ENCODE data around the gene ASPSCR1. TPM values are rescaled to one million over a fixed set of nuclear protein-coding genes. Genes with fewer than 3 reads are reported as not detected.

Gene ASPSCR1
- total and polyA plus RNA-seq, 2 of the 13 experiments (the other 11 are each of a cell fraction or from before 2014, with no cell fraction given): 274 to 314 TPM

- TF ChIP-seq ETS1 (CRISPR knock-in tag; IDR thresholded peaks at IDR 0.05) (no peak), ADNP (CRISPR knock-in tag; IDR thresholded peaks at IDR 0.05) (no peak), ZNF589 (CRISPR knock-in tag; conservative IDR thresholded peaks at IDR 0.05) (peak; percentile 56; the same call in 1 of the 2 replicates), ZBTB3 (CRISPR knock-in tag; IDR thresholded peaks at IDR 0.05; ENCODE audit: borderline replicate concordance, low read depth) (no peak; the same call in 1 of the 2 replicates), NR2F1 (CRISPR knock-in tag; IDR thresholded peaks at IDR 0.05) (no peak), SKIL (CRISPR knock-in tag; IDR thresholded peaks at IDR 0.05; ENCODE audit: borderline replicate concordance) (no peak), POLR2G (IDR thresholded peaks at IDR 0.05; ENCODE audit: low read depth, low read length) (peak; percentile 38), ZNF430 (CRISPR knock-in tag; IDR thresholded peaks at IDR 0.05) (peak; percentile 60; the same call in 1 of the 2 replicates), CTCF (CRISPR knock-in tag; IDR thresholded peaks at IDR 0.05) (no peak), ELF4 (CRISPR knock-in tag; IDR thresholded peaks at IDR 0.05; ENCODE audit: borderline replicate concordance) (no peak; the same call in 1 of the 2 replicates), DMAP1 (CRISPR knock-in tag; IDR thresholded peaks at IDR 0.05) (no peak; the same call in 1 of the 2 replicates), AGO2 (optimal IDR thresholded peaks at IDR 0.05; ENCODE audit: low read depth, low read length) (peak; percentile 99), HNRNPUL1 (IDR thresholded peaks at IDR 0.05; ENCODE audit: low read depth, low read length) (no peak), PRDM15 (CRISPR knock-in tag; IDR thresholded peaks at IDR 0.05) (no peak), ZBTB42 (CRISPR knock-in tag; IDR thresholded peaks at IDR 0.05) (no peak), SMAD1 (CRISPR knock-in tag; IDR thresholded peaks at IDR 0.05; ENCODE audit: borderline replicate concordance, low read depth) (0 out of 2 replicates have a peak, but pooled peaks have one; percentile 4), ZFP41 (CRISPR knock-in tag; IDR thresholded peaks at IDR 0.05; ENCODE audit: borderline replicate concordance) (0 out of 2 replicates have a peak, but pooled peaks have one; percentile 32), E2F5 (CRISPR knock-in tag; conservative IDR thresholded peaks at IDR 0.05) (peak; percentile 1; the same call in 1 of the 2 replicates)
These were observed 46.2 kb downstream of the ASPSCR1 start (continued) for GRCh38 chr17:82023447-82024241.
